Adrenal gland (tissue), 12 donors: Measurements from ENCODE around the gene CUX1. TPM values are rescaled to one million over a fixed set of nuclear protein-coding genes. Genes with fewer than 3 reads are reported as not detected.

Source experiments
- DNase-seq, 7 donors: peaks; one replicate each; pipeline ENCODE4 v3.0.0-alpha.2; 2019 to 2020
- H3K27ac ChIP-seq, 5 donors: fragments of 200-600 bp; sonication (generic) in 4 of 5; 1 replicate in 3 of 5; 2 replicates in 2 of 5; pipeline versions ENCODE4 v1.5.1 to v1.8.0; 2016 to 2020; ENCODE audit warnings: mild to moderate bottlenecking in 1 of 5
- H3K27me3 ChIP-seq: fragments of 200-600 bp; 2 replicates; pipeline ENCODE4 v1.8.0; 2021
- H3K36me3 ChIP-seq, 2 donors: fragments of 200-600 bp; replicated peaks in 1 of 2; 1 replicate in 1 of 2; 2 replicates in 1 of 2; pipeline versions ENCODE4 v1.5.1 to v1.8.0; 2018 to 2022
- H3K4me1 ChIP-seq, 2 donors: fragments of 200-600 bp; replicated peaks in 1 of 2; 1 replicate in 1 of 2; 2 replicates in 1 of 2; pipeline versions ENCODE4 v1.5.1 to v1.8.0; 2018 to 2021
- H3K4me3 ChIP-seq, 4 donors: fragments of 200-600 bp; sonication (generic) in 3 of 4; one replicate each; pipeline ENCODE4 v1.5.1; 2016 to 2018
- H3K9me3 ChIP-seq, 3 donors: fragments of 200-600 bp; sonication (generic) in 1 of 3; replicated peaks in 1 of 3; 1 replicate in 2 of 3; 2 replicates in 1 of 3; pipeline versions ENCODE4 v1.5.1 to v1.8.0; 2016 to 2021
- POLR2A ChIP-seq, 2 donors: fragments of 450-650 bp; IDR thresholded peaks; one replicate each; pipeline ENCODE4 v1.6.1; 2017; ENCODE audit warnings: antibody characterized with exemption in 2 of 2, mild to moderate bottlenecking in 2 of 2, moderate library complexity in 1 of 2
- WGBS, 4 donors: extraction: QIAGEN DNeasy Blood & Tissue Kit in 2 of 4; methylation state at CpG; one replicate each; pipeline versions ENCODE4 v1.1.5 to v1.1.7; 2013 to 2017; 5-methylcytosine and 5-hydroxymethylcytosine counted together
- intact Hi-C, 2 donors: fragments of 100-400 bp; cut with DNase I; formaldehyde crosslinking; loops; one replicate each; pipeline versions ENCODE4 v1.14.1 to v1.15.0; 2022 to 2023
- polyA plus RNA-seq, 3 donors: library from polyadenylated mRNA; stranded (reverse); fragments of 200-250 nt in 2 of 3; fragments of 350-450 nt in 1 of 3; fragmentation: Illumina TruSeq in 1 of 3; extraction: RNeasy Lipid Tissue Mini Kit (QIAGEN cat#74804) in 1 of 3; gene quantifications; one replicate each; pipeline ENCODE4 v1.2.3, GENCODE V29; 2013 to 2014
- total RNA-seq, 9 donors: library from RNA; depleted of rRNA in 4 of 9; stranded (reverse); fragments of >200 nt in 4 of 9; fragments of 120-200 nt in 1 of 9; fragmentation: NEBNext Ultra II Directional in 1 of 9; extraction: Animal tissue kit (Norgen Biotek cat#: 25700) in 1 of 9; gene quantifications; one replicate each; pipeline versions ENCODE4 v1.1.0 to v1.2.4, GENCODE V29; 2013 to 2023
- TF ChIP-seq, protein P1 (sequence below), 6 experiments: fragments of 450-650 bp in 4 of 6; fragments of 200-600 bp in 2 of 6; sonication (generic) in 1 of 6; IDR thresholded peaks; 1 replicate in 5 of 6; 2 replicates in 1 of 6; pipeline versions ENCODE4 v1.5.1 to v1.8.0; 2016 to 2021; ENCODE audit warnings: antibody characterized with exemption in 6 of 6, mild to moderate bottlenecking in 2 of 6, moderate library complexity in 1 of 6
- donor health status: healthy with polysubstance abuse.
- donor health status: Bipolar disorder and iron deficiency.
- donor health status: DM: yes; HTN: yes; CAD: no.
- donor health status: DM: no; HTN: no; CAD: no.
- donor health status: DM: no; HTN: no; CAD: no.
- donor health status: DM: yes; HTN: yes; CAD: no.

Gene CUX1
- total and polyA plus RNA-seq, 12 donors: 17.2 to 72.6 (median 58.3) TPM

DNA sequence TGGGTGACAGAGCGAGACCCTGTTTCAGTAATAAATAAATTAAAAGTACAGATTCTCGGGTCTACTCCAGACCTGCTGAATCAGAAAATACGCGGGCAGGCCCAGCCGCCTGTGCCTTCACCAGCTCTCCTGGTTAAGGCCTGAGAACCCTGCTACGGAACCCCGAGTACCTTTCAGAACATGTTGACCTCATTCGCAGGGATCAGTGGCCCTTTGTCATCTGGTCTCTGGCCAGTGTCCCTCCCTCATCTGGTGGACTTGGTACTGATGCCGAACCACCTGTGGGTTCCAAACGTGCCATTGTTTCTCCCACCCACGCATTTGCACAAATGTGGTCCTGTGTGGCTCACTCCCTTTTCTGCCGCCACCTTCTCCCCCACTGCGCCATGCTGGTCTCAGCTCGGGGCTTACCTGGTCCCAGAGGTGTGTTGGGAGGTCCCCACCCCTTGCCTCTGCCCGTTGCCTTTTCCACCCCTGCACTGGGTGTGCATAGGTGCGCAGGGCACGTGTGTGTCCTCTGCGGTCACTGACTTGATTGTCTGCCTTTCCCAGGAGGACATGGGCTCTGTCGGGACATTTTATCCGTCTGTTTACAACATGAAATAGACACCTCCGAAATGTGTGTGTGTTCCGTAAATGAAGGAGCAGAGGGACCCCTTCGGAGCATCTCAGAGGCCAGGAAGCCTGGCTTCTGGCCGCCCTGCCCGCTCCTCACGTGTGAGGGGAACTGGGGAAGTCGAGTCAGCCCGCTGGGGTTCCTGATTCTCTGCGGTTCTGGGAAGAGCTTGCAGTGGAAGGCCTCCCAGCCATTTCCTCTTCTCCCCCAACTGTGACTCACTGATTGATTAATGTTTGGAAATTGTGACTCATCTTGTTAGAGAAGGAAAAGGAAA, 135.2 kb downstream of the CUX1 start:
- intact Hi-C loops: no loop called here
- H3K4me1 ChIP-seq: peaks cover 23 to 47% of the 10 kb centered on the region in 2 donors
- H3K36me3 ChIP-seq: no peaks in the 10 kb centered on the region
- TF ChIP-seq, protein P1, sequence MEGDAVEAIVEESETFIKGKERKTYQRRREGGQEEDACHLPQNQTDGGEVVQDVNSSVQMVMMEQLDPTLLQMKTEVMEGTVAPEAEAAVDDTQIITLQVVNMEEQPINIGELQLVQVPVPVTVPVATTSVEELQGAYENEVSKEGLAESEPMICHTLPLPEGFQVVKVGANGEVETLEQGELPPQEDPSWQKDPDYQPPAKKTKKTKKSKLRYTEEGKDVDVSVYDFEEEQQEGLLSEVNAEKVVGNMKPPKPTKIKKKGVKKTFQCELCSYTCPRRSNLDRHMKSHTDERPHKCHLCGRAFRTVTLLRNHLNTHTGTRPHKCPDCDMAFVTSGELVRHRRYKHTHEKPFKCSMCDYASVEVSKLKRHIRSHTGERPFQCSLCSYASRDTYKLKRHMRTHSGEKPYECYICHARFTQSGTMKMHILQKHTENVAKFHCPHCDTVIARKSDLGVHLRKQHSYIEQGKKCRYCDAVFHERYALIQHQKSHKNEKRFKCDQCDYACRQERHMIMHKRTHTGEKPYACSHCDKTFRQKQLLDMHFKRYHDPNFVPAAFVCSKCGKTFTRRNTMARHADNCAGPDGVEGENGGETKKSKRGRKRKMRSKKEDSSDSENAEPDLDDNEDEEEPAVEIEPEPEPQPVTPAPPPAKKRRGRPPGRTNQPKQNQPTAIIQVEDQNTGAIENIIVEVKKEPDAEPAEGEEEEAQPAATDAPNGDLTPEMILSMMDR (IDR thresholded peaks at IDR 0.05): no peak
- TF ChIP-seq POLR2A (IDR thresholded peaks at IDR 0.05): no peak
- H3K9me3 ChIP-seq: no peaks in the 10 kb centered on the region
- peak overlapping the region; percentile 21 to 87 (median 66) for H3K27ac ChIP-seq
- WGBS, 4 donors: 75 to 81% (median 80%) methylated on average over 29 of the region's 29 CpGs
- peak in 6 of 7 donors; percentile 43 to 63 (median 54) for DNase-seq
- no peak overlapping the region for H3K4me3 ChIP-seq
- H3K27me3 ChIP-seq: no peaks in the 10 kb centered on the region

DNA sequence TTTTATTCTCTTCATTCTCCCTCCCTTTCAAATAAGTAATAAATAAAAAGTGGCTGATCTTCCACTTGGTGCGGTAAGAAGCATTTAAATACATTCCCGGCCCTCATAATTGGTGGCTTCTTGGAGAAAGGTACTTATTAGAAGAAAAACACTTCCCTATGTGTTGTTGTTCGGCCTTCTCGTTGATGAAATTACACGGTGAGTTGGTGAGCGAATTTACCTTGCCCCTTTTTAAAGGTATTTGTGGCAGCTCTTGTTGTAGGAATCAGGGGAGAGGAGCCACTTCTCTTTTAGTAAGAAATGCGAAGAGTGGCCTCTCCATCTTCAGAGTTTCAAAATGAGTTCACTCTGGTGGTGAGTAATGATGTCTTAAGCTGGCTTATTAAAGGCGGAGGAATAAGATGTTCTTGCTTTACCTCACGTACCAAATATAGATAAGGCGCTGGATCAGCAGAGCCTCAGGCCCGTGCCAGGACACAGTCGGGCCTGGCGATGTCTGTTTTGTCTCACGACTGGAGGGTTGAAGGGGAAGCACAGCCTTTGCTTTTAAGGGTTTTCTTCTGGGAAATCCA, 135.9 kb downstream of the CUX1 start:
- peak overlapping the region in 1 of 4 donors; percentile 30 for H3K4me3 ChIP-seq
- no peaks in the 10 kb centered on the region for H3K36me3 ChIP-seq
- H3K27me3 ChIP-seq: no peaks in the 10 kb centered on the region
- TF ChIP-seq POLR2A (IDR thresholded peaks at IDR 0.05): no peak
- TF ChIP-seq, protein P1 (IDR thresholded peaks at IDR 0.05): peak in 1 of 6 experiments; percentile 3
- intact Hi-C loops: no loop called here
- H3K9me3 ChIP-seq: no peaks in the 10 kb centered on the region
- 41 to 62% (median 51%) methylated on average over 14 of the region's 14 CpGs for WGBS, 4 donors
- peaks cover 19 to 41% of the 10 kb centered on the region in 2 donors for H3K4me1 ChIP-seq
- peak in 6 of 7 donors; percentile 41 to 68 (median 55) for DNase-seq
- H3K27ac ChIP-seq: peak overlapping the region; percentile 57 to 87 (median 66)

DNA sequence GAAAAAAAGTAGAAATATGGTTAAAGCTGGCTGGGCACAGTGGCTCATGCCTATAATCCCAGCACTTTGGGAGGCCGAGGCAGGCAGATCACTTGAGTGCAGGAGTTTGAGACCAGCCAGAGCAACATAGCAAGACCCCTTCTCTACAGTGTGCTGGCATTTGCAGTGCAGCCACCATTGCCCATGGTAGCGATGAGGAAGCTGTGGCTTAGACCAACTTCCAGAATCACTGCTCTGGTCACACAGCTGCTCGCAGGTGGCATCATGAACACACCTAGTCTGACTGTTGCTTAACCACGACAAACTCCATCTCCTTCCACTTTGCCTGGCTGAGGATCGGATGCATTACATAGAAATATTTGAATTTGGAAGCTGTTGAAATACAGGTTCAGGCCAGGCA, 137.1 kb downstream of the CUX1 start:
- Histone ChIP-seq H3K4me3 (no peak overlapping the region), H3K4me1 (peaks cover 19 to 41% of the 10 kb centered on the region in 2 donors), H3K36me3 (no peaks in the 10 kb centered on the region), H3K9me3 (no peaks in the 10 kb centered on the region), H3K27ac (no peak overlapping the region), H3K27me3 (no peaks in the 10 kb centered on the region)
- 86 to 100% (median 91%) methylated on average over 4 to 5 of the region's 5 CpGs for WGBS, 4 donors
- intact Hi-C loops: no loop called here
- TF ChIP-seq POLR2A (IDR thresholded peaks at IDR 0.05): no peak
- TF ChIP-seq, protein P1 (IDR thresholded peaks at IDR 0.05): no peak
- no peak for DNase-seq

DNA sequence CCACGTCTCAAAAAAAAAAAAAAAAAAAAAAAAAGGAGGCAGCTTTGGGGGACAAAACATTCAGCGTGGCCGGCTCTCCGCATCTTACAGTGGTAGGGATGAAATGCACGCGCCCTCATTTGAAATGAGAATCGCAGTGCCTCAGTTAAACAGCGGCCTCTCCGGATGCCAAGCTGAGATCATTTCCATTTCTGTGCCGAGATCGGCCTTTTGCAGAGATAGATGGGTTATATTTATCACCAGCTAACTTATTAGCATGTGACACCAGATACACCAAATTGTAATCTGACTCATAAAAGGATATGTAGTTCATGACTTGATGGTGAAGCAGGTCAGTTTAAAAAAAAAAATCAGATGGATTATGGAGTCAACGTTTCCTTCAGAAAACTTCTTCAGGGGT, 138.7 kb downstream of the CUX1 start:
- H3K27me3 ChIP-seq: no peaks in the 10 kb centered on the region
- peaks cover 14 to 30% of the 10 kb centered on the region in 2 donors for H3K4me1 ChIP-seq
- no peaks in the 10 kb centered on the region for H3K9me3 ChIP-seq
- H3K36me3 ChIP-seq: no peaks in the 10 kb centered on the region
- no peak overlapping the region for H3K4me3 ChIP-seq
- intact Hi-C loops: no loop called here
- no peak for DNase-seq
- TF ChIP-seq, protein P1 (IDR thresholded peaks at IDR 0.05): no peak
- TF ChIP-seq POLR2A (IDR thresholded peaks at IDR 0.05): no peak
- whole genome bisulfite sequencing, 4 donors: 81 to 87% (median 83%) methylated on average over 12 of the region's 12 CpGs
- H3K27ac ChIP-seq: no peak overlapping the region
